Amniotic stem cell (primary cell): Measurements from ENCODE around the gene TOM1L2.
"Not testable (repeated sequence)": the region's sequence is repeated elsewhere in the genome, so short reads cannot be mapped to it uniquely, and the experiment has no call there.

ENCODE experiments used
- DNase-seq: peaks from one replicate; lab custom pipeline; 2025; lab: John Stamatoyannopoulos, UW

The TOM1L2 gene

DNA sequence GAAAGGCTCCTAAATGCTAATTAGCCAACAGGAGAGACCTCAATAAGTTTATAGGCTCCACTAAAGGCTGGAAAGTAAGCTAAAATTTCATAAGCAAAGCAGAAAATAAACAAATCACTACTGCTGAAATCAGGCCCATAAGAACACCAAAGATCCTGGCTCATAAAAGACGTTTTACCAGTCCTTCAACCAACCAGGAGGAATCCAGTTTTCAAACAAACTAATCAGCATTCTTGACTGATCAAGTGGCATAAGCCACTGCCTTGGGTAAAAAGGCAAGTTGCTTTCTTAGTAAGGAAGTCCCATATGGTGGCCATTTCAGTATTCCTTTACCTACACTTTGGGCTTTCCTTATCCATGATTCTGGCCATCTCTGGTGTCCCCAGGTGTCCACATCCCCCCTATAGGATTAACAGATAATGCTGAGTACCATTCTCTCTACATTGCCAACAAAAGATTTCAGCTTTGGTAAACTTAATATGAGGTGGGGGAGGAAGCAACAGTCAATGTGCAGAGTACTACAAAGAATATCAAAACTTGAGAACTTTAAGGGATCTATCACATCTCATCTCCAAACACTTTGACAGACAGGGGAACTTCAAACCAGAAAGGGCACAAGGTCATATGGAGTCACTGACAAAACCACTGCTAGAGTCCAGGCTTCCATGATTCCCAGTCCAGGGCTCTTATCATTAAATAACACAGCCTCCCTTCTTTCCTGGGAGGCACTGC, 1.3 kb downstream of the TOM1L2 start:
- DNase-seq = no peak

GRCh38 chr17:17966399-17966798, 5.8 kb downstream of the TOM1L2 start:
- no peak for DNase-seq

DNA sequence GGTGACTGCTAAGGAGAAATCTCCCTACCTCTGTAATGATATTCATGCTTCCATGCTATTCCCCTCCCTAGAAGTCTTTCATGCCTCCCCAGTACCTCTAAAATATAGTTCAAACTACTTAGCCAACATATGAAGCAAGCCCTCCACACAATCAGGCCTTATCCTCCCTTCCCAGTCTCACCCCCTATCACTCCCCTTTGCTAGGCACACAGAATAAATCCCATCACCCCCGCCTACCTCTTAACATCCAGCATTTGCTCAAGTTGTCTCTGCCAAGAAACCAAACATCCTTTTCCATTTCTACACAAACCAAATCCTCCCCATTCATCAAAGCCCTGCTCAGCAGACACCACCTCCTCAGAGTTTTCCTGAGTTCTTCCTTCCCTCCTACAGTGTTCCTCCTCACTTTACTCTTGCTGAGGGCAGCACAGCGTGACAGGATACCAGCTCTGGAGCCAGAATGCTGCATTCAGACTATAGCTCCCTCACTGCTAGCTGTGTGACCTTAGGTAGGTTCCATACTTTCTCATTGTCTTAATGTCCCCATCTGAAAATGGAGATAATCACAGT, 7.0 kb downstream of the TOM1L2 start:
- no peak for DNase-seq

DNA sequence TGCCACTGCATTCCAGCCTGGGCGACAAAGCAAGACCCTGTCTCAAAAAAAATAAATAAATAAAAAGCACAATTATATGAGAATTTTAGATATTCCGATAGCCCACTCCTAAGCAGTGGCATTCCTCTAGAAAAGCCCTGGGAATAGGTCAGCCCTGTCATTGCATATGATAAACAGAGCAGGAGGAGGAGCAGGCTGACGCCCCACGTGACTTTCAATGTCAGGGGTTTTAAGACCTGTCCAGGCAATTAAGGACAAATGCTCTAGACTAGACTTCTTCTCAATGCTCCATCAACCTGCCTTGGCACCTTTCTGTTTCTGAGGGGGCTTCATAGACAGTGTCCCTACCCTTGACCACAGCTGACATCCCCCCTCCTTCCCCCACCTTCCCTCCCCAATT, 7.5 kb downstream of the TOM1L2 start:
- no peak for DNase-seq

- no peak for DNase-seq
Observed at GRCh38 chr17:17963694-17964436, 8.3 kb downstream of the TOM1L2 start.

GRCh38 chr17:17963066-17963465, 9.1 kb downstream of the TOM1L2 start:
- no peak for DNase-seq

- DNase-seq = no peak
Observed at GRCh38 chr17:17960500-17961030, 11.6 kb downstream of the TOM1L2 start.

DNA sequence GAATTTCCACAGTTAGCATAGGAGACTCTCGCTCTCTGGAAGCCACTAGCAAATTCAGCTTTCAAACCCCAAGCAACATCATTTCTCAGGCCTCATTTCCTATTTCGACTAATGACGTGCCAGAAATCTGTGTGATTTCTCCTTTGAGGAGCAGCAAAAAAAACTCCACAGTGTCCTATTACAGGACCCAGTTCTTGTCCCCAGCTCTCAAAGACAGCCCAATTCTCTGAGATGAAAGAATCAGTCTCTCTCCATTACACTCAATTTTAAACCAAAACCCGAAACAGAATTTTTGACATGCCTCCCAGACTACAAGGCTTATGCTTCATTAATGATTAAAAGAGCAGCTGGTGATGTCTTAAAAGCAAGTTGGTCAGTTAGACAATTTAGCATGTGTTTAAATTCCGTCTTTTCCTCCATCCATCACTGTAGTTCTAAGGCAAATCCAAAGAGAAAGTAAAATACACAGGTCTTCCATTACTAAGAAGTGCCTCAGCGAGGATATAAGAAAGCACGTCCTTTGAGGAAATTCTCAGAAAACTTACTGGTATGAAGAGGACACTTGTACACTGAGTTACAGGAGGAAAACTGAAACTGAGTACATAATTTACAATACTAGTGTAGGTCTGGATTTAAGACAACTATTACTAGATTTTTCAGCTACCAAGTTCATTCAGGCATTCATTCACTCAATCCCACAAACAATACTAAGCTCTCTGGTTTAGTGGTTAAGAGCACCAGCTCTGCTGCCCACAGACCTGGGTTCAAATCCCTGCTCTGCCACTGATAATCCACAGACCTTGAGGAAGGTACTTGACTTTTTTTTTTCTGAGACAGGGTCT, 12.5 kb downstream of the TOM1L2 start:
- no peak for DNase-seq

GRCh38 chr17:17958982-17959381, 13.2 kb downstream of the TOM1L2 start:
- DNase-seq = no peak

DNA sequence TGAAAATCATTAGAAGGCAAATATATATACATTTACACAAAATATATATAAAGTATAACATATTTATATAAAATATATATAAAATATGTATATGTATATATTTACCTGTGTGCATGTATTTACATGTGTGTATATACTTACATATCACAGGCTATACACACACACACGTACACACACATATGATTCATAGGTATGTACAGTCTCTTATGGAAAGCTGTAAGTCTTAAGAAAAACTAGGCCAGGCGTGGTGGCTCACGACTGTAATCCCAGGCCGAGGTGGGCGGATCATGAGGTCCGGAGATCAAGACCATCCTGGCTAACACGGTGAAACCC, 14.7 kb downstream of the TOM1L2 start:
- no peak for DNase-seq

- DNase-seq = not testable (repeated sequence)
Observed at GRCh38 chr17:17955790-17956341, 16.3 kb downstream of the TOM1L2 start.

GRCh38 chr17:17954079-17954478, 18.1 kb downstream of the TOM1L2 start:
- DNase-seq = no peak

DNA sequence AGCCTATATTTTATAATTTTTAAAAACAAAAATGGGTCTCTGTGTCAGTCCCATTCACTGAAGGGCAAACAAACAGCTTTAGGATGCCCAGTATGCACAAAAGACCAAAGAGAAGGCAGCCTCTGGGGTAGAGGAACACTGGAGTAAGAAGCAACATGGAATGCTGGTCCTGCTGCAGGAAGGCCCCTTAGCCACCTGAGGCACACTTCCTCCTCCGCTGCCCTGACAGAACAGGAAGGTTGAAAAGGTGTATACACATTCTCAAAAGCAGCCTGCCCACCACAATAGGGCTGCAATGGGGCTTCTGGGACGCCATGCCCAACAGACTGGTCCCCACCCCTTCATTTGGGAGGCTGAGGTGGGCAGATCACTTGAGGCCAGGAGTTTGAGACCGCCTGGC, 19.5 kb downstream of the TOM1L2 start:
- DNase-seq = no peak

GRCh38 chr17:17951524-17951923, 20.7 kb downstream of the TOM1L2 start:
- no peak for DNase-seq

GRCh38 chr17:17950806-17951205, 21.4 kb downstream of the TOM1L2 start:
- DNase-seq = no peak

- DNase-seq = no peak
Observed at GRCh38 chr17:17950347-17950746, 21.9 kb downstream of the TOM1L2 start.

DNA sequence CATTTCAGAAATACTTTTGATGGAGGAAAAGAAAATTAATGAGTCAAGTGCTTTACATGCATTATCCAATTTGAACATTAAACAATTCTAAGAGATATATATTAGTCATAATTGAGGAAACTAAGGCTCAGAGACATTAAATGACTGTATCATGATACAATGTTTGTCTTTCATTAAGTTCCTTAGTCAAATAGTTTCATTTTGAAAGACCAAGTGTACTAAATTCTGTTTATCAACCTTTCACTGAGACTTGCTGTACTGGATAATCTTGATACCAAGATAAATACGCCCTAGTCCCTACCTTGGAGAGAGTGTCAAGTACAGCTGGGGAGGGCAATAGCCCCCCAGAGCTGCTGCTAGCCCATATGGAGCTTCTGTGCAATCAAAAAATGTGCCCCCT, 24.2 kb downstream of the TOM1L2 start:
- DNase-seq = no peak

DNA sequence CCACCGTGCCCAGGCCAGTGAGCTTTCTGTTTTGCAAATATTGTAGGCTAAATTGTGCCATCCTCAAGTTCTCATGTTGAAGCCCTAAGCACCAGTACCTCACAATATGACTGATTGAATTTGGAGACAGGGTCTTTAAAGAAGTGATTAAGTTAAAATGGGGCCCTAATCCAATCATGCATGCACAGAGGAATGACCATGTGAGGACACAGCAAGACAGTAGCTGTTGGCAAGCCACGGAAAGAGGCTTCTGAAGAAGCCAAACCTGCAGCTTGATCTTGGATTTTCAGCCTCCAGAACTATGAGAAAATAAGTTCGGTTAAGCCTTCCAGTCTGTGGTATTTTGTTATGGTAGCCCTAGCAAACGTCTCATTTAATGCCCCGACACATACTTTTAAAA, 24.9 kb downstream of the TOM1L2 start:
- DNase-seq = no peak

DNA sequence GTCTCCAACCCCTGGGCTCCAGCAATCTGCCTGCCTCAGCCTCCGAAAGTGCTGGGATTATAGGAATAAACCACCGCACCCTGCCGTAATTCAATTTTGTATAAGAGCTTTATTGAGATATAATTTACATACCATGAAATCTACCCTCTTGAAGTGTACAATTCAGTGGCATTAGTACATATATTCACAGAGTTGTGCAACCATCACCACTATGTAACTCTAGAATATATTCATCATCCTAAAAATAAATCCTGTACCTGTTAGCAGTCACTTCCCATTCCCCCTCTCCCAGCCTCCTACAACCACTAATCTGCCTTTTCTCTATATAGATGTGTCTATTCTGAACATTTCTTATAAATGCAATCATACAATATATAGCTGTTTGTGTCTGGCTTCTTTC, 26.1 kb downstream of the TOM1L2 start:
- DNase-seq = no peak

- no peak for DNase-seq
Observed at GRCh38 chr17:17944743-17945142, 27.5 kb downstream of the TOM1L2 start.

GRCh38 chr17:17944242-17944641, 28.0 kb downstream of the TOM1L2 start:
- no peak for DNase-seq
